HG03159 (cell line): ENCODE results near the gene NUP205.

Experiments used
- ATAC-seq: cut with Tn5 transposase; IDR thresholded peaks from one replicate; pipeline ENCODE4 v1.9.1; 2021; ENCODE audit warnings: mild to moderate bottlenecking, moderate library complexity; ENCODE audit not compliant: unreplicated experiment

The NUP205 gene

DNA sequence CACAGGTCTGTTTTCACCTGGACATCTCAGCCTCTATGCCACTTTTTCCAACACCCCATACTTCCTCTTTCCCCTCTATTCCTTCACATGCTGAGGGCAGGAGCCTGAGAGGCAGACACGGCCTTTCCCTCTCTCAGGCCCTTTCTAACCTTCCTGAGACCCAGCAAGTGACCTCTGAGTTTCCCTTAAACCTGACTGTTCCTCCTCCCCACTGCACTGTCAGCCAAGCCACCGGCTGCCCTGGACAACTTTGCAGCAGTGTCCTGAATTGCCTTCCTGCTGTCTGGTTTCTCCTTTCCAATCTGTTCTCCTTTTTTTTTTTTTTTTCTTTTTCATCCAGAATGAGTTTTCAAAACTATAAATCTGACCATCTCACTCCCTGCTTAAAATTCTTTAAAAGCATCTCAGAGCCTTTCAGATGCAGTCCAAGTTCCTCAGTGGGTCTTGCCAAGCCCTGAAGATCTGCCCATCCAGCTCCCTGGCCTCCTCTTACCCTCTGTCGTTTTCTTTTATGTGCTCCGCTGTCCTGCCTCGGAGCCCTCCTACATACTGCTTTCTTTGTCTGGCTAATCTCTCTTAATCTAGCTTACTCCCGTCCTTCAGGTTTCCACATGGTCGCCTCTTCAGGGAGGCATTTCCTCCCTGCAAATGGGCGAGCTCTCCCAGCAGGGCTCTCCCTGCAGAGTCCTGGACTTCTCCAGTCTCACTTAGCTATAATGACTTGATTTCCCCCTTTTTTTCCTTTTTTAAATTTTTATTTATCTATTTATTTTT is 139.7 kb downstream of the NUP205 start:
- ATAC-seq = no peak
